K562 (cell line): ENCODE results near the gene CLIC5. TPM values are rescaled to one million over a fixed set of nuclear protein-coding genes. Genes with fewer than 3 reads are reported as not detected.

Source experiments
- ATAC-seq: fragments of 200-7000 bp; cut with Tn5 transposase; 3 replicates; pipeline ENCODE4 v1.9.1; 2020; ENCODE audit warnings: moderate library complexity
- BruUV-seq: library from RNA; stranded (reverse); fragments of 400-500 nt; replicated peaks from 2 replicates; lab custom pipeline; 2021; lab: Mats Ljungman, UMichigan
- CTCF ChIA-PET: fragments of 300-600 bp; formaldehyde crosslinking; extraction: SDS; loops from one replicate; lab custom pipeline; 2021; ENCODE audit warnings: low intra/inter-chr PET ratio; lab: Yijun Ruan, JAX
- POLR2A ChIA-PET: fragments of 300-600, 350-650 bp; sonication (Branson Sonifier 250); formaldehyde crosslinking; extraction: SDS; loops from one replicate; lab custom pipeline; 2021; ENCODE audit warnings: antibody characterized with exemption, inconsistent platforms; lab: Yijun Ruan, JAX
- DNase-seq, 4 experiments: peaks; one replicate each; pipeline versions ENCODE4 v3.0.0 to v3.0.0-alpha.2; 2011 to 2018; ENCODE audit warnings: low spot score in 3 of 4, mixed read lengths in 3 of 4; ENCODE audit errors: extremely low read depth in 1 of 4
- FAIRE-seq: peaks from 2 replicates; lab custom pipeline; 2011; peaks lifted over from hg19 to GRCh38; lab: Jason Lieb, UNC
- H2AFZ ChIP-seq: 2 replicates; pipeline ENCODE4 v1.6.0; 2011; ENCODE audit warnings: low read depth, low read length, control low read depth, inconsistent platforms
- H3K27ac ChIP-seq: fragments of 200-600 bp; 3 replicates; pipeline ENCODE4 v1.8.0; 2011; ENCODE audit warnings: low read depth, mild to moderate bottlenecking, control low read depth, inconsistent platforms, low read length, moderate library complexity, mixed read lengths; ENCODE audit errors: extremely low read depth
- H3K27me3 ChIP-seq, 2 experiments: fragments of 300-600 bp in 1 of 2; 2 replicates in 1 of 2; 3 replicates in 1 of 2; pipeline versions ENCODE4 v1.6.0 to v1.8.0; 2011; ENCODE audit warnings: inconsistent platforms in 2 of 2, low read length in 2 of 2, mild to moderate bottlenecking in 1 of 2, mixed read lengths in 1 of 2, moderate library complexity in 1 of 2; ENCODE audit not compliant: control insufficient read depth in 2 of 2, insufficient read depth in 2 of 2
- H3K36me3 ChIP-seq: fragments of 300-600 bp; 3 replicates; pipeline ENCODE4 v1.8.0; 2011; ENCODE audit warnings: mild to moderate bottlenecking, low read length, inconsistent platforms; ENCODE audit not compliant: control insufficient read depth, insufficient read depth
- H3K4me1 ChIP-seq, 2 experiments: fragments of 200-600 bp in 1 of 2; replicated peaks in 1 of 2; 2 replicates in 1 of 2; 3 replicates in 1 of 2; pipeline versions ENCODE4 v1.5.1 to v1.8.0; 2011; ENCODE audit warnings: inconsistent platforms in 2 of 2, low read length in 2 of 2, mild to moderate bottlenecking in 1 of 2, mixed read lengths in 1 of 2, moderate library complexity in 1 of 2; ENCODE audit not compliant: control insufficient read depth in 2 of 2, insufficient read depth in 2 of 2
- H3K4me2 ChIP-seq: 2 replicates; pipeline ENCODE4 v1.6.1; 2011; ENCODE audit warnings: low read length, control low read depth, inconsistent platforms, mixed read lengths; ENCODE audit not compliant: insufficient read depth
- H3K4me3 ChIP-seq: fragments of 200-600 bp; sonication (generic), shearing (Covaris generic); 2 replicates; pipeline ENCODE4 v1.5.1; 2016; ENCODE audit warnings: control low read depth, inconsistent platforms
- H3K79me2 ChIP-seq: fragments of 200-600 bp; 3 replicates; pipeline ENCODE4 v1.8.0; 2011; ENCODE audit warnings: low read length, inconsistent platforms; ENCODE audit not compliant: control insufficient read depth, insufficient read depth
- H3K9ac ChIP-seq, 2 experiments: 2 replicates each; pipeline versions ENCODE4 v1.6.0 to v1.6.1; 2011; ENCODE audit warnings: low read depth in 2 of 2, low read length in 2 of 2, control low read depth in 1 of 2, inconsistent platforms in 1 of 2, mild to moderate bottlenecking in 1 of 2, mixed read lengths in 1 of 2; ENCODE audit not compliant: insufficient read depth in 1 of 2
- H3K9me1 ChIP-seq: one replicate; pipeline ENCODE4 v1.6.0; 2011; ENCODE audit warnings: inconsistent platforms, mild to moderate bottlenecking, low read length, moderate library complexity; ENCODE audit not compliant: control insufficient read depth, insufficient read depth
- H3K9me3 ChIP-seq: replicated peaks from 2 replicates; pipeline ENCODE4 v1.5.1; 2011; ENCODE audit warnings: low read depth, low read length, inconsistent platforms; ENCODE audit not compliant: control insufficient read depth, insufficient read depth
- H4K20me1 ChIP-seq: replicated peaks from 2 replicates; pipeline ENCODE4 v1.6.1; 2011; ENCODE audit warnings: low read length, inconsistent platforms, mixed read lengths; ENCODE audit not compliant: control insufficient read depth, insufficient read depth
- ARID1B ChIP-seq: fragments of 450-650 bp; IDR thresholded peaks from 2 replicates; pipeline ENCODE4 v1.6.1; 2016; ENCODE audit warnings: antibody characterized with exemption, mild to moderate bottlenecking, inconsistent platforms
- CBFB ChIP-seq: sonication (generic); formaldehyde crosslinking; IDR thresholded peaks from 2 replicates; pipeline ENCODE4 v1.4.0; 2020; ENCODE audit warnings: mild to moderate bottlenecking, missing genetic modification reagents
- POLR2AphosphoS5 ChIP-seq: IDR thresholded peaks from 2 replicates; pipeline ENCODE4 v1.6.1; 2011; ENCODE audit warnings: mild to moderate bottlenecking, low read depth, low read length, moderate library complexity; ENCODE audit not compliant: control insufficient read depth, insufficient read depth
- SIX5 ChIP-seq, 2 experiments: IDR thresholded peaks; 2 replicates each; pipeline ENCODE4 v1.6.1; 2011; ENCODE audit warnings: low read length in 2 of 2, borderline replicate concordance in 1 of 2, low read depth in 1 of 2, mild to moderate bottlenecking in 1 of 2, moderate library complexity in 1 of 2; ENCODE audit not compliant: insufficient read depth in 1 of 2
- ZNF408 ChIP-seq: fragments of 250-450 bp; sonication (Bioruptor Pico); IDR thresholded peaks from 2 replicates; pipeline ENCODE4 v1.4.0; 2020; ENCODE audit warnings: low read depth, mild to moderate bottlenecking, moderate library complexity
- WGBS: fragments of 100-300 bp; shearing (Covaris generic); methylation state at CpG from one replicate; pipeline ENCODE4 v1.1.6; 2016; ENCODE audit warnings: low coverage, mixed read lengths; ENCODE audit not compliant: insufficient coverage; ENCODE audit errors: missing lambda C conversion rate; 5-methylcytosine and 5-hydroxymethylcytosine counted together
- in situ Hi-C: fragments of 300-500 bp; cut with MboI; formaldehyde crosslinking; loops from 4 replicates; pipeline ENCODE4 v1.15.0; 2018; ENCODE audit warnings: inconsistent platforms, mixed read lengths
- intact Hi-C: fragments of 100-400 bp; cut with micrococcal nuclease; formaldehyde crosslinking; loops from 2 replicates; pipeline ENCODE4 v1.14.2; 2022
- polyA plus RNA-seq, 8 experiments: library from polyadenylated mRNA; depleted of rRNA in 4 of 8; stranded (reverse) in 5 of 8; unstranded in 3 of 8; fragments of >200 nt; fragmentation: Nextera tagmentation in 2 of 8; fragmentation: Illumina TruSeq in 1 of 8; extraction: Ambion mirVana in 2 of 8; extraction: Trizol in 1 of 8; gene quantifications; 2 replicates each; pipeline versions ENCODE4 v1.2.1 to v1.2.3, GENCODE V29; 2011 to 2014; ENCODE audit warnings: inconsistent platforms in 1 of 8, missing spikeins in 1 of 8
- total RNA-seq, 7 experiments: library from RNA; depleted of rRNA in 6 of 7; stranded (reverse); fragments of >200 nt in 6 of 7; fragmentation: Illumina TruSeq in 2 of 7; extraction: Trizol in 2 of 7; gene quantifications; 2 replicates each; pipeline versions ENCODE4 v1.2.1 to v1.2.3, GENCODE V29; 2011 to 2021; ENCODE audit warnings: low replicate concordance in 1 of 7

The CLIC5 gene
- total and polyA plus RNA-seq, 9 of the 15 experiments (the other 6 are each of a cell fraction or from before 2014, with no cell fraction given), result 0.31 TPM; not detected in 8

DNA sequence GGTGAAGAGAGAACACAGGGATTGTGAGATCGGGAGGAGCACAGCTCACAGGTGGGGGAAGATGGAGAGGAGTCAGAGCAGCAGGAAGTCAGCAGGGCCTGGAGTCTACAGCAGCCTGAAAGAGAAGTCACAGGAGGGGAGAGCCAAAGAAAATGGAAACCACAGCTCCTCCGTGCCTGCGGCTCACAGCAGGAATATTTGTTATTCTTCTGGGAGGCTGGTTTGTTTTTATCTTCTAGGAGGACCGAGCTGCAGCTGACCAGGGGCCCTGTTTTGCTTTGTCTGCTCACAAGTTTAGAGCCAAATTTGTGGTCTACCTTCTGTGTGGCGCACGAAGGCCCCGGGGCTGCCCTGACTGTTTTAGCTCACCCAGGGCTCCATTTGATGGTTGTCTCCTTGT lies 81.8 kb downstream of the CLIC5 start (continued):
- TF ChIP-seq CBFB (CRISPR knock-in tag) (no peak), ARID1B (no peak), POLR2AphosphoS5 (no peak)

DNA sequence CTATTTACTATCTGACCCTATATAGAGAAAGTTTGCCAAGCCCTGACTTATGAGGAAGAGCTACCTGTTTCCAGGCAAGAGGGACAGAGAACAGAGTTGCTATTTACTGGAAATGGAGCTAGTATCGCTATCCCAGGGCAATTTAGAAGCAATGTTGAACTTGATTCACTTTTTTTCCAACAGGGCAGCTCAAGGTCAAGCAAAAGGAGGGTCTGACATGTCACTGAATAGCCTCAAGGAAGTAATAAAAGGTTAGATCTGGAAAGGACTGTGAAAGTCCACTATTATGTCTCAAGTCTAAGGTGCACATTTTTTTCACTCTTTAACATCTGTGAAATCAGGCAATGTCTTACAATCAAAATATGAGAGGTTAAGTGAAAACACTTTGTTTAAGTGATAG lies 84.4 kb downstream of the CLIC5 start:
- Histone ChIP-seq H3K27ac (no peak overlapping the region), H3K9me1 (no peaks in the 10 kb centered on the region), H3K4me2 (no peak overlapping the region), H3K4me3 (no peak overlapping the region), H2AFZ (no peak overlapping the region), H3K79me2 (no peaks in the 10 kb centered on the region), H3K27me3 (peaks cover 0 to 13% of the 10 kb centered on the region in 2 experiments; a peak in 2 of 5 replicates), H3K9me3 (no peaks in the 10 kb centered on the region), H3K4me1 (peaks cover 0 to 2% of the 10 kb centered on the region in 2 experiments; a peak in 1 of 5 replicates), H4K20me1 (0 out of 2 replicates have a peak, but pooled peaks cover 5% of the 10 kb centered on the region), H3K36me3 (no peaks in the 10 kb centered on the region), H3K9ac (no peak overlapping the region)
- 0% methylated on average over 1 of the region's 1 CpG for WGBS
- ATAC-seq, result no peak
- BruUV-seq, result no TSS peak
- TF ChIP-seq ZNF408 (CRISPR knock-in tag) (no peak), SIX5 (IDR thresholded peaks at IDR 0.05; ENCODE audit: borderline replicate concordance in 1 of 2, insufficient read depth in 1 of 2, low read depth in 1 of 2, low read length in 2 of 2) (no peak)
- DNase-seq, result no peak
- ChIA-PET POLR2A (no interaction called here), CTCF (interaction anchor here (1.6 kb wide), 1 partner anchor 479 kb away, joined by 12 read pairs; no protein-coding TSS in a partner anchor)
- intact Hi-C loops, result loop anchor here (2.0 to 5.0 kb wide), 4 partner anchors 161 to 1116 kb away; no protein-coding TSS in a partner anchor
- in situ Hi-C loops, result loop anchor here (10.0 kb wide), 1 partner anchor 474 kb away; no protein-coding TSS in a partner anchor
- FAIRE-seq, result no peak
